SU-DHL-6 (cell line): Measurements from ENCODE around the gene CYCS.

Experiments used
- CTCF ChIP-seq: fragments of 200-600 bp; sonication (generic); IDR thresholded peaks from one replicate; pipeline ENCODE4 v1.5.1; 2017; ENCODE audit warnings: antibody characterized with exemption, mild to moderate bottlenecking, low read length, moderate library complexity; ENCODE audit not compliant: insufficient read depth, poor library complexity, severe bottlenecking
- EZH2phosphoT487 ChIP-seq: fragments of 200-600 bp; sonication (generic), shearing (Covaris generic); conservative IDR thresholded peaks from 2 replicates; pipeline ENCODE4 v1.6.1; 2018; ENCODE audit warnings: mild to moderate bottlenecking, antibody characterized with exemption, low read length, moderate library complexity, mixed read lengths

GRCh38 chr7:25126751-25127150 lies 1.7 kb upstream of the CYCS start:
- no peak for TF ChIP-seq CTCF
- TF ChIP-seq EZH2phosphoT487: no peak
